Measurements from ENCODE around the gene PIK3AP1. TPM values are rescaled to one million over a fixed set of nuclear protein-coding genes. Genes with fewer than 3 reads are reported as not detected.

The PIK3AP1 gene
- total and polyA plus RNA-seq, 2 of the 8 experiments (the other 6 are each of a cell fraction or from before 2014, with no cell fraction given) = 1.9 to 4.5 TPM

DNA sequence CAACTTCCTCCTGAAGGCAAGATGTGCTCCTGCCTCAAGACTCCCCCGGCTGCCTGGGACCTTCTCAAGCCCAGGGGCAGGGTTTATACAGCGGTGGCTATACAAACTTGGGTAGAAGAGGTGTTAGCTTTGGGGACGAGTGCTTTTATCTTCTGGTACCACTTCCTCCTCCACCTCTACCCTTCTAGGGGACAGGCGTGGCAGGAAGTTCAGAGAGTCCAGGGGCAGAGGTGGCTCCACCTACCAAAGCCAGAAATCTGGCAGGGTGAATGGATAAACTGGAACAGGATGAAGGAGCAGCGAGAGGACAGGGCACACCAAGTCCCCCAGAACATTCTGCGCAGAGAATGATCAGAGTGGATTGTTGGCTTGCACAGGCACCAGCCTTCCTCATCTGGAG is 109.5 kb downstream of the PIK3AP1 start (continued):
- TF ChIP-seq, protein P1, sequence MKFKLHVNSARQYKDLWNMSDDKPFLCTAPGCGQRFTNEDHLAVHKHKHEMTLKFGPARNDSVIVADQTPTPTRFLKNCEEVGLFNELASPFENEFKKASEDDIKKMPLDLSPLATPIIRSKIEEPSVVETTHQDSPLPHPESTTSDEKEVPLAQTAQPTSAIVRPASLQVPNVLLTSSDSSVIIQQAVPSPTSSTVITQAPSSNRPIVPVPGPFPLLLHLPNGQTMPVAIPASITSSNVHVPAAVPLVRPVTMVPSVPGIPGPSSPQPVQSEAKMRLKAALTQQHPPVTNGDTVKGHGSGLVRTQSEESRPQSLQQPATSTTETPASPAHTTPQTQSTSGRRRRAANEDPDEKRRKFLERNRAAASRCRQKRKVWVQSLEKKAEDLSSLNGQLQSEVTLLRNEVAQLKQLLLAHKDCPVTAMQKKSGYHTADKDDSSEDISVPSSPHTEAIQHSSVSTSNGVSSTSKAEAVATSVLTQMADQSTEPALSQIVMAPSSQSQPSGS (IDR thresholded peaks at IDR 0.05; ENCODE audit: low read length) = no peak
- TF ChIP-seq SP1 (IDR thresholded peaks at IDR 0.05; ENCODE audit: low read depth, low read length) (no peak), CEBPB (IDR thresholded peaks at IDR 0.05; ENCODE audit: low read depth, low read length) (no peak), RFX5 (IDR thresholded peaks at IDR 0.05; ENCODE audit: borderline replicate concordance, low read depth, low read length) (no peak), HDAC6 (IDR thresholded peaks at IDR 0.05; ENCODE audit: low read depth, low read length) (no peak), EZH2 (IDR thresholded peaks at IDR 0.05; ENCODE audit: low read depth, low read length, severe bottlenecking) (no peak)
- TF ChIP-seq, protein P2, sequence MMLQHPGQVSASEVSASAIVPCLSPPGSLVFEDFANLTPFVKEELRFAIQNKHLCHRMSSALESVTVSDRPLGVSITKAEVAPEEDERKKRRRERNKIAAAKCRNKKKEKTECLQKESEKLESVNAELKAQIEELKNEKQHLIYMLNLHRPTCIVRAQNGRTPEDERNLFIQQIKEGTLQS (IDR thresholded peaks at IDR 0.05; ENCODE audit: insufficient read depth, low read depth, low read length) = no peak
- TF ChIP-seq, protein P3, sequence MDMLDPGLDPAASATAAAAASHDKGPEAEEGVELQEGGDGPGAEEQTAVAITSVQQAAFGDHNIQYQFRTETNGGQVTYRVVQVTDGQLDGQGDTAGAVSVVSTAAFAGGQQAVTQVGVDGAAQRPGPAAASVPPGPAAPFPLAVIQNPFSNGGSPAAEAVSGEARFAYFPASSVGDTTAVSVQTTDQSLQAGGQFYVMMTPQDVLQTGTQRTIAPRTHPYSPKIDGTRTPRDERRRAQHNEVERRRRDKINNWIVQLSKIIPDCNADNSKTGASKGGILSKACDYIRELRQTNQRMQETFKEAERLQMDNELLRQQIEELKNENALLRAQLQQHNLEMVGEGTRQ (IDR thresholded peaks at IDR 0.05; ENCODE audit: low read length) = no peak

All from H1 (cell line).